WI38 (cell line): ENCODE data around the gene ZNF132.

Experiments
- H3K4me3 ChIP-seq: 2 replicates; pipeline ENCODE4 v1.5.1; 2011; ENCODE audit warnings: low read depth, mild to moderate bottlenecking, control low read depth, low read length
- CTCF ChIP-seq: IDR thresholded peaks from 2 replicates; pipeline ENCODE4 v1.5.1; 2012; ENCODE audit warnings: low read depth, mild to moderate bottlenecking, control low read depth, low read length

Gene ZNF132

GRCh38 chr19:58387338-58388174, 52.4 kb downstream of the ZNF132 start:
- H3K4me3 ChIP-seq, result peak overlapping the region; percentile 97
- no peak for TF ChIP-seq CTCF

DNA sequence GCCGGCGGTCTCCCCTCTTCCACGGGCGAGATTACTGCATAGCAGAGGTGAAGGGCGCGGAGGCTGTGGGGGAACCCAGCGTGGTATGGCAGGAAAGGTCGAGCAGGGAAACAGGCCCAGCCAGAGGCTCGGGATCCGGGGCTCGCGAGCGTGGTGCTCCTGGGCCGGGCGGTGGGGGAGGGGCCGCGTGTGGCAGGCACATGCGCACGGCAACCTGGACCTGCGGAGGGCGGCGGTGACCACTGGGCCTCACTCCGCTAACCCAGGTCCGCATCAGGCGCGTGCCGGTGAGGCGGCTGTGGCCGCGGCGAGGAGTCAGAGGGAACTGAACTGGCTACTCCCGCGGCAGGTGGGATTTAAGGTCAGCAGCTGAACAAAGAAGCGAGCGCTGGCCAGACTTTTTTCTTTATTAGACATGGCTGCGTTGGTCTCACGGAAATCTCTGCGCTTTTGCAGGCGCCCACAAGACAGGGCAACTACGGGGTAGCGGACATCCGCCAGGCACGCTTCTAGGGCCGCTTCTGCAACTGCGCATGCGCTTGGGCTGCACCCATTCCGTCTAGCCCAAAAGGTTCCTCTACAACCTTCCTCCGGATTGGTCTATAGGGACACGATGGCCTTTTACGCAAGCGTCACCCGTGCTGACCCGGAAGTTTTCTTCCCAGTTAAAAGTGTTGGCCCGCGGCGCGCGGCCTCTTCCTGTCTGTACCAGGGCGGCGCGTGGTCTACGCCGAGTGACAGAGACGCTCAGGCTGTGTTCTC, 53.2 kb downstream of the ZNF132 start, which contains the start of gene RPS5:
RPS5 (plus strand) TSS at position 694 of the 762 bp plus-strand sequence. CDS start 869 bp downstream, outside the sequence.
- H3K4me3 ChIP-seq, result peak within 1 kb of the TSS; percentile 97
- TF ChIP-seq CTCF, result no peak

DNA sequence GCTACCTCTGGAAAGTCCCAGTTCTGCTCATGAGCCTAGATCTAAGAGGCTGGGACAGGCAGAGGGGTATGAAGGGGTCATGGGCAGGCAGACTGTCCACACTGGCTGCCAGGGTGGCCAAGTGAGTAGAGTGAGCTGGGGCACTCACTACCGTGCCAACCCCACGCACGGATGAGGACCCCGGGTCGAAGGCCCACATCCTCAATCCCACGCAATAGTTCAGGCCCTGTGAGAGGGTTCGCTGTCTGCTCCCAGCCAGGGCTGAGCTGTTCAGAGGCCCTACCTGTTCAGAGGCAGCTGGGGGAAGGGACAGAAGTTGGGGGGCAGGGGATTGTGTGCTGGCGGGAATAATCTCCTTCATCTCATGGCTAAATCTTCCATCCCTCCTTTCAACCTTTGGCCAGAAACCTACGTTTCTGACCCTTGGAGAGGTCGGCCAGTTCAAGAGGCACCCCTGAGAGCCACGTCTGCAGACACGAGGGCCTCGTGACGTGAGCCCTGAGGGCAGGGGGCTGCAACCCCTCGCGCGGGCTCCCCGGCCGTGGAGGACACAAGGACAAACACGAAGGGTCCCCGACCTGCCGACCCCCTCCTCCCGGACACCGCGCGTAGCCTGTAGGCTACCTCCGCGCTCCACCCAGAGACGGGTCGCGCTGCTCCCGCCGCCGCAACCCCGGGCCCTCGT, 53.9 kb downstream of the ZNF132 start:
- peak overlapping the region; percentile 97 for H3K4me3 ChIP-seq
- TF ChIP-seq CTCF, result no peak

DNA sequence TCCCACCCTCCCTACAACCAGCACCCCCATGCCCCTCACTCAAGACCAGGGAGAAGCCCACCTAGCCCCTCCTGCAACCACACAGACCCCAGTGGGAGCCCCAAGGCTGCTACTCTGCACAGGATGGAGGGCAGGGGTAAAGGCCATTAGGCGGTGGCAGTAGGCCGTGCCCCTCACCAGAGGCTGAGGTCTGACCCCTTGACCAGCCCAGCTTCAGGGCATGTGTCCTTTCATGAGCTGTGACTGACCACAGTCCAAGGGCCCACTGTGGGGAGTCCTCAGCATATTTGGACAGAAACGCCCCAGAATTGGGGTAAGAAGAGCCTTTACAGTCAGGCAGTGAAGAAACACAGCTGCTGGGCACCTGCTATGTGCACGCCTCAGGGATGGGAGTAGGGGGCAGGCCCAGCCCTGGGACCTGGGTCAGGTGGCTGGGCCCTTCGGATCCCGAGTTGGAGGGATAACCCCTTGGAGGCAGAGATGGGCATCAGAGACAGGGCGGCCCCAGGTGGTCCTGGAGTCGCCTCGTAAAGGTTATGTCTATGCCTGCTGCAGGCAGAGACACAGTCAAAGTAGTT, 54.6 kb downstream of the ZNF132 start:
- no peak for TF ChIP-seq CTCF
- H3K4me3 ChIP-seq, result peak overlapping the region; percentile 97

DNA sequence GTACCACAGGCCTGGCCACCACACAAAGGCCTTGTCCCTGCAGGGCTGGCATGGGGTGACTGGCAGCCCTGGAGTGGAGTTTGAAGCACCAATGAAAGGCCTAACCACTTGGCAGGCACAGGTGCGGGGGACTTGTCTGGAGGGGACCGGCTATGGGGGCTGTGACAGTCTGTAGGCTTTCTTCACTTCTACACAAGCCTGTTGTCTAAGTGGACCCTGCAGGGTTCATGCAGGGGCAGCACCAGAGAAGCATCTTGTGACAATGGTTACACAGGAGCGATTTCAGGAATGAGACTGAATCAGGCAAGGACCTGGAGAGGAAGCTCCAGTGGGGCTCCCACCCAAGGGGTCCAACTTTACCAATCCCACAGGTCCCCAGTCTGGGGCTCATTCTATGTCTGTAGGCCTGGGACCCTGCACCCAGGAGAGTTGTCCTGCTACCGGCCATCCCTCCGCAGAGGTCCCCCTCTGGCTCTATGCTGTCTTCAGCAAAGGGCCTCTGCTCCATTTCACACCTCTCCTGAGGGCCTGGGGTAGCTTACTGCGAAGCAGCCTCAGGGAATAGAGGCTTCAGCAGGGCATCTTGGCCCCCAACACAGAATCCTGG, 56.9 kb downstream of the ZNF132 start:
- TF ChIP-seq CTCF, result no peak
- no peak overlapping the region for H3K4me3 ChIP-seq
